ENCODE data around the gene ANKRD52. TPM values are rescaled to one million over a fixed set of nuclear protein-coding genes. Genes with fewer than 3 reads are reported as not detected.

ANKRD52 gene
- total and polyA plus RNA-seq, 9 of the 15 experiments (the other 6 are each of a cell fraction or from before 2014, with no cell fraction given): 0.52 to 46.8 (median 7.9) TPM

DNA sequence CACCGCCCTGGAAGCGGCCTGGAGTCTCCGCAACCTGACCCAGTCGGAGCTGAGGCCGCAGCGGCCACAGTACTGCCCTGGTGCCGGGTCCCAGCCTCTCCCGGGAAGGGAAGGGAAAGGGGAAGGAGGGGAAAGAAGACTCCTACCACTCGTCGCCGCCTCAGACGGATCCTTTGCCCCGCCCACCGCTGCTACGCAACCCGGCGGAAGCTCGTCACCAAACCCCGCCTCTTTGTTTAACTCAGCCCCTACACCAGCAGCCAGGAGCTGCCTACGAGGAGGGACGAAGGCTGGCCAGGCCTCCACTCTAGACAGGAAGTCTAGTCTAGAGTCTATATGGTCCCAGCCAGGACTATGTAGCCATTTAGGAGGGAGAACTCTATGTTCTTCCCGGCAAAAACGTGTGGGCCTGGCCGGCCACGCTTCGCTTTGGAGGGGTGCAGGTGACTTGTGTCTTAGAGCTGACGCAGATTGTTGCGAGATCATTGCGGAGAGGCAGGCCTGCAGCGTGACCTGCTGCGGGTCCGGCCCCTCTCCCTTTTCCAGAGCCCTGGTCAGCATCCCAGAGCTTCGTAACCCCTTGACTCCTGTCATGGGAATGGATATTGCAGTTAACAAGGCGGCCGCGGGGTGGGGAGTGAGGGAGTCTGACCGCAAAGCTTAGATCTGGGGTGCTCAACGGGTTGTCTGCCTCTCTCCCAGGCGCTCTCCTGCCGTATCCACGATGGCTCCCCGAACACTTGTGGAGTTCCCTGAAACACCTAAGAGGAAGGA, 36.2 kb downstream of the ANKRD52 start, which contains the start of gene RNF41 (continued):
- TF ChIP-seq, protein P1, sequence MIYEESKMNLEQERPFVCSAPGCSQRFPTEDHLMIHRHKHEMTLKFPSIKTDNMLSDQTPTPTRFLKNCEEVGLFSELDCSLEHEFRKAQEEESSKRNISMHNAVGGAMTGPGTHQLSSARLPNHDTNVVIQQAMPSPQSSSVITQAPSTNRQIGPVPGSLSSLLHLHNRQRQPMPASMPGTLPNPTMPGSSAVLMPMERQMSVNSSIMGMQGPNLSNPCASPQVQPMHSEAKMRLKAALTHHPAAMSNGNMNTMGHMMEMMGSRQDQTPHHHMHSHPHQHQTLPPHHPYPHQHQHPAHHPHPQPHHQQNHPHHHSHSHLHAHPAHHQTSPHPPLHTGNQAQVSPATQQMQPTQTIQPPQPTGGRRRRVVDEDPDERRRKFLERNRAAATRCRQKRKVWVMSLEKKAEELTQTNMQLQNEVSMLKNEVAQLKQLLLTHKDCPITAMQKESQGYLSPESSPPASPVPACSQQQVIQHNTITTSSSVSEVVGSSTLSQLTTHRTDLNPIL (CRISPR knock-in tag; IDR thresholded peaks at IDR 0.05): no peak
- TF ChIP-seq, protein P2, sequence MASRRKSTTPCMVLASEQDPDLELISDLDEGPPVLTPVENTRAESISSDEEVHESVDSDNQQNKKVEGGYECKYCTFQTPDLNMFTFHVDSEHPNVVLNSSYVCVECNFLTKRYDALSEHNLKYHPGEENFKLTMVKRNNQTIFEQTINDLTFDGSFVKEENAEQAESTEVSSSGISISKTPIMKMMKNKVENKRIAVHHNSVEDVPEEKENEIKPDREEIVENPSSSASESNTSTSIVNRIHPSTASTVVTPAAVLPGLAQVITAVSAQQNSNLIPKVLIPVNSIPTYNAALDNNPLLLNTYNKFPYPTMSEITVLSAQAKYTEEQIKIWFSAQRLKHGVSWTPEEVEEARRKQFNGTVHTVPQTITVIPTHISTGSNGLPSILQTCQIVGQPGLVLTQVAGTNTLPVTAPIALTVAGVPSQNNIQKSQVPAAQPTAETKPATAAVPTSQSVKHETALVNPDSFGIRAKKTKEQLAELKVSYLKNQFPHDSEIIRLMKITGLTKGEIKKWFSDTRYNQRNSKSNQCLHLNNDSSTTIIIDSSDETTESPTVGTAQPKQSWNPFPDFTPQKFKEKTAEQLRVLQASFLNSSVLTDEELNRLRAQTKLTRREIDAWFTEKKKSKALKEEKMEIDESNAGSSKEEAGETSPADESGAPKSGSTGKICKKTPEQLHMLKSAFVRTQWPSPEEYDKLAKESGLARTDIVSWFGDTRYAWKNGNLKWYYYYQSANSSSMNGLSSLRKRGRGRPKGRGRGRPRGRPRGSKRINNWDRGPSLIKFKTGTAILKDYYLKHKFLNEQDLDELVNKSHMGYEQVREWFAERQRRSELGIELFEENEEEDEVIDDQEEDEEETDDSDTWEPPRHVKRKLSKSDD (conservative IDR thresholded peaks at IDR 0.05; ENCODE audit: low read length): no peak
- no peak for TF ChIP-seq RBM22 (IDR thresholded peaks at IDR 0.05; ENCODE audit: low read depth, low read length, poor library complexity, severe bottlenecking)
- TF ChIP-seq ZFX (CRISPR knock-in tag; IDR thresholded peaks at IDR 0.05): peak; percentile 75
- peak; percentile 47 for TF ChIP-seq MEIS2 (IDR thresholded peaks at IDR 0.05; ENCODE audit: partially characterized antibody)
- no peak; the same call in 1 of the 2 replicates for TF ChIP-seq XRCC5 (IDR thresholded peaks at IDR 0.05; ENCODE audit: low read depth, low read length)
- TF ChIP-seq E2F5 (CRISPR knock-in tag; IDR thresholded peaks at IDR 0.05): no peak
- TF ChIP-seq, protein P3, sequence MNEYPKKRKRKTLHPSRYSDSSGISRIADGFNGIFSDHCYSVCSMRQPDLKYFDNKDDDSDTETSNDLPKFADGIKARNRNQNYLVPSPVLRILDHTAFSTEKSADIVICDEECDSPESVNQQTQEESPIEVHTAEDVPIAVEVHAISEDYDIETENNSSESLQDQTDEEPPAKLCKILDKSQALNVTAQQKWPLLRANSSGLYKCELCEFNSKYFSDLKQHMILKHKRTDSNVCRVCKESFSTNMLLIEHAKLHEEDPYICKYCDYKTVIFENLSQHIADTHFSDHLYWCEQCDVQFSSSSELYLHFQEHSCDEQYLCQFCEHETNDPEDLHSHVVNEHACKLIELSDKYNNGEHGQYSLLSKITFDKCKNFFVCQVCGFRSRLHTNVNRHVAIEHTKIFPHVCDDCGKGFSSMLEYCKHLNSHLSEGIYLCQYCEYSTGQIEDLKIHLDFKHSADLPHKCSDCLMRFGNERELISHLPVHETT (CRISPR knock-in tag; conservative IDR thresholded peaks at IDR 0.05 in 1 of 2, IDR thresholded peaks at IDR 0.05 in 1 of 2): no peak; a peak in 1 of 4 replicates
- no peak for TF ChIP-seq ZNF121 (CRISPR knock-in tag; conservative IDR thresholded peaks at IDR 0.05)
- no peak for TF ChIP-seq RCOR1 (IDR thresholded peaks at IDR 0.05; ENCODE audit: borderline replicate concordance in 1 of 2, low read depth in 2 of 2, low read length in 2 of 2)
- TF ChIP-seq POLR2A (conservative IDR thresholded peaks at IDR 0.05): peak; percentile 96
- no peak for TF ChIP-seq ZNF324 (CRISPR knock-in tag; IDR thresholded peaks at IDR 0.05)
- no peak for TF ChIP-seq CLOCK (CRISPR knock-in tag; IDR thresholded peaks at IDR 0.05; ENCODE audit: borderline replicate concordance)
- TF ChIP-seq ZNF174 (CRISPR knock-in tag; IDR thresholded peaks at IDR 0.05): no peak
- TF ChIP-seq ARID1B (IDR thresholded peaks at IDR 0.05): no peak; the same call in 1 of the 2 replicates

Data from K562 (cell line).